Dendritic cell treated with granulocyte-macrophage colony-stimulating factor and Interleukin-4, amounts not matched to agents 40 ng/mL and 50 ng/mL, for 4 days (primary cell): Measurements from ENCODE around the gene BCL2.

Experiments used
- H3K27ac Mint-ChIP-seq: one replicate; pipeline ENCODE4 v1.8.0; 2022; ENCODE audit warnings: mild to moderate bottlenecking, mixed read lengths
- H3K27me3 Mint-ChIP-seq: one replicate; pipeline ENCODE4 v1.8.0; 2022; ENCODE audit warnings: mild to moderate bottlenecking, mixed read lengths
- H3K36me3 Mint-ChIP-seq: one replicate; pipeline ENCODE4 v1.8.0; 2022; ENCODE audit warnings: low read depth, mixed read lengths
- H3K4me1 Mint-ChIP-seq: one replicate; pipeline ENCODE4 v1.8.0; 2022; ENCODE audit warnings: low read depth, mixed read lengths
- H3K4me3 Mint-ChIP-seq: one replicate; pipeline ENCODE4 v1.8.0; 2022; ENCODE audit warnings: mild to moderate bottlenecking, moderate library complexity, mixed read lengths
- H3K9me3 Mint-ChIP-seq: one replicate; pipeline ENCODE4 v1.8.0; 2022; ENCODE audit warnings: mixed read lengths
- intact Hi-C: fragments of 100-400 bp; cut with micrococcal nuclease; formaldehyde crosslinking; loops from one replicate; pipeline ENCODE4 v1.15.0; 2022

The BCL2 gene

GRCh38 chr18:63137999-63138435, 181.6 kb downstream of the BCL2 start:
- Mint-ChIP-seq H3K9me3 (no peaks in the 10 kb centered on the region), H3K27me3 (peaks cover 24% of the 10 kb centered on the region), H3K4me1 (peaks cover 53% of the 10 kb centered on the region), H3K36me3 (no peaks in the 10 kb centered on the region), H3K4me3 (peak overlapping the region; percentile 60), H3K27ac (peak overlapping the region; percentile 64)
- intact Hi-C loops, result no loop called here

- Mint-ChIP-seq H3K9me3 (no peaks in the 10 kb centered on the region), H3K36me3 (no peaks in the 10 kb centered on the region), H3K27me3 (peaks cover 16% of the 10 kb centered on the region), H3K27ac (no peak overlapping the region), H3K4me3 (no peak overlapping the region), H3K4me1 (peaks cover 24% of the 10 kb centered on the region)
- intact Hi-C loops, result no loop called here
Measured at GRCh38 chr18:63135101-63135500, 184.5 kb downstream of the BCL2 start.

- H3K4me3 Mint-ChIP-seq, result no peak overlapping the region
- peaks cover 12% of the 10 kb centered on the region for H3K27me3 Mint-ChIP-seq
Measured at GRCh38 chr18:63132819-63133200, 186.8 kb downstream of the BCL2 start.

GRCh38 chr18:63131959-63132818, 187.4 kb downstream of the BCL2 start:
- Mint-ChIP-seq H3K4me3 (no peak overlapping the region), H3K36me3 (no peaks in the 10 kb centered on the region), H3K9me3 (no peaks in the 10 kb centered on the region), H3K4me1 (peaks cover 12% of the 10 kb centered on the region), H3K27ac (no peak overlapping the region), H3K27me3 (peaks cover 7% of the 10 kb centered on the region)
- intact Hi-C loops, result loop anchor here (1.0 to 5.0 kb wide), 3 partner anchors 23 to 305 kb away; no protein-coding TSS in a partner anchor

More at GRCh38 chr18:63132819-63133200, 186.8 kb downstream of the BCL2 start:
- Mint-ChIP-seq H3K9me3 (no peaks in the 10 kb centered on the region), H3K36me3 (no peaks in the 10 kb centered on the region), H3K27ac (no peak overlapping the region), H3K4me1 (peaks cover 10% of the 10 kb centered on the region)
- intact Hi-C loops, result loop anchor here (5.0 kb wide), 1 partner anchor 304 kb away; no protein-coding TSS in a partner anchor

GRCh38 chr18:63131106-63131958, 188.2 kb downstream of the BCL2 start:
- H3K9me3 Mint-ChIP-seq, result no peaks in the 10 kb centered on the region

GRCh38 chr18:63130176-63130575, 189.4 kb downstream of the BCL2 start:
- no peaks in the 10 kb centered on the region for H3K36me3 Mint-ChIP-seq
- no peaks in the 10 kb centered on the region for H3K27me3 Mint-ChIP-seq
- H3K4me1 Mint-ChIP-seq, result peaks cover 8% of the 10 kb centered on the region
- no peak overlapping the region for H3K4me3 Mint-ChIP-seq
- H3K27ac Mint-ChIP-seq, result no peak overlapping the region
- H3K9me3 Mint-ChIP-seq, result no peaks in the 10 kb centered on the region
- intact Hi-C loops, result loop anchor here (2.0 to 5.0 kb wide), 2 partner anchors 25 to 307 kb away; no protein-coding TSS in a partner anchor

More at GRCh38 chr18:63131106-63131958, 188.2 kb downstream of the BCL2 start:
- no peak overlapping the region for H3K4me3 Mint-ChIP-seq
- H3K4me1 Mint-ChIP-seq, result peaks cover 13% of the 10 kb centered on the region
- H3K27me3 Mint-ChIP-seq, result peaks cover 4% of the 10 kb centered on the region
- no peaks in the 10 kb centered on the region for H3K36me3 Mint-ChIP-seq
- intact Hi-C loops, result loop anchor here (1.0 to 5.0 kb wide), 3 partner anchors 23 to 306 kb away; no protein-coding TSS in a partner anchor
- no peak overlapping the region for H3K27ac Mint-ChIP-seq

GRCh38 chr18:63128237-63128974, 191.2 kb downstream of the BCL2 start:
- H3K27me3 Mint-ChIP-seq, result no peaks in the 10 kb centered on the region

GRCh38 chr18:63126134-63127069, 193.2 kb downstream of the BCL2 start:
- no peak overlapping the region for H3K27ac Mint-ChIP-seq
- H3K9me3 Mint-ChIP-seq, result no peaks in the 10 kb centered on the region
- intact Hi-C loops, result loop anchor here (5.0 kb wide), 1 partner anchor 109 kb away; no protein-coding TSS in a partner anchor

More at GRCh38 chr18:63128237-63128974, 191.2 kb downstream of the BCL2 start:
- intact Hi-C loops, result loop anchor here (5.0 kb wide), 1 partner anchor 111 kb away; no protein-coding TSS in a partner anchor
- no peaks in the 10 kb centered on the region for H3K36me3 Mint-ChIP-seq
- H3K4me3 Mint-ChIP-seq, result no peak overlapping the region
- H3K9me3 Mint-ChIP-seq, result no peaks in the 10 kb centered on the region
- H3K27ac Mint-ChIP-seq, result no peak overlapping the region
- peaks cover 5% of the 10 kb centered on the region for H3K4me1 Mint-ChIP-seq

GRCh38 chr18:63120620-63121019, 198.9 kb downstream of the BCL2 start:
- Mint-ChIP-seq H3K9me3 (no peaks in the 10 kb centered on the region), H3K27ac (no peak overlapping the region), H3K27me3 (no peaks in the 10 kb centered on the region), H3K36me3 (no peaks in the 10 kb centered on the region), H3K4me1 (no peaks in the 10 kb centered on the region), H3K4me3 (no peak overlapping the region)
- intact Hi-C loops, result no loop called here

More at GRCh38 chr18:63126134-63127069, 193.2 kb downstream of the BCL2 start:
- Mint-ChIP-seq H3K4me3 (no peak overlapping the region), H3K36me3 (no peaks in the 10 kb centered on the region), H3K4me1 (peaks cover 5% of the 10 kb centered on the region), H3K27me3 (no peaks in the 10 kb centered on the region)

GRCh38 chr18:63119647-63120046, 199.9 kb downstream of the BCL2 start:
- H3K9me3 Mint-ChIP-seq, result no peaks in the 10 kb centered on the region
- H3K27ac Mint-ChIP-seq, result no peak overlapping the region
- no peaks in the 10 kb centered on the region for H3K4me1 Mint-ChIP-seq
- intact Hi-C loops, result no loop called here
- no peak overlapping the region for H3K4me3 Mint-ChIP-seq
- H3K36me3 Mint-ChIP-seq, result no peaks in the 10 kb centered on the region
- no peaks in the 10 kb centered on the region for H3K27me3 Mint-ChIP-seq

- Mint-ChIP-seq H3K27me3 (no peaks in the 10 kb centered on the region), H3K36me3 (no peaks in the 10 kb centered on the region), H3K4me1 (peaks cover 30% of the 10 kb centered on the region), H3K9me3 (no peaks in the 10 kb centered on the region), H3K27ac (no peak overlapping the region), H3K4me3 (no peak overlapping the region)
- intact Hi-C loops, result no loop called here
Measured at GRCh38 chr18:63113899-63114565, 205.5 kb downstream of the BCL2 start.

- Mint-ChIP-seq H3K4me3 (no peak overlapping the region), H3K36me3 (no peaks in the 10 kb centered on the region), H3K27me3 (no peaks in the 10 kb centered on the region), H3K9me3 (no peaks in the 10 kb centered on the region), H3K27ac (no peak overlapping the region), H3K4me1 (peaks cover 30% of the 10 kb centered on the region)
- intact Hi-C loops, result no loop called here
Measured at GRCh38 chr18:63112706-63113105, 206.9 kb downstream of the BCL2 start.
